Activated CD8-positive, alpha-beta memory T cell treated with anti-CD3 and anti-CD28 coated beads, Interleukin-2, amount 10 ng/mL, durations not matched to agents 7 days and 5 days (primary cell): ENCODE measurements around the gene MIP. TPM values are rescaled to one million over a fixed set of nuclear protein-coding genes. Genes with fewer than 3 reads are reported as not detected.
"Not testable (repeated sequence)": the region's sequence is repeated elsewhere in the genome, so short reads cannot be mapped to it uniquely, and the experiment has no call there.

ENCODE experiments used
- ATAC-seq: fragments of 150-1000 bp; cut with Tn5 transposase; one replicate; pipeline ENCODE4 v1.10.0; 2021; ENCODE audit warnings: moderate library complexity
- CTCF ChIA-PET: fragments of 350-600 bp; sonication (Branson Sonifier 250); formaldehyde crosslinking; loops from one replicate; lab custom pipeline; 2021; ENCODE audit warnings: antibody characterized with exemption; lab: Charles Lee
- DNase-seq: peaks from one replicate; pipeline ENCODE4 v3.0.0-alpha.2; 2020
- H3K27ac Mint-ChIP-seq: one replicate; pipeline ENCODE4 v1.8.0; 2021; ENCODE audit warnings: mild to moderate bottlenecking, mixed read lengths
- H3K27me3 Mint-ChIP-seq: one replicate; pipeline ENCODE4 v1.8.0; 2021; ENCODE audit warnings: mixed read lengths
- H3K36me3 Mint-ChIP-seq: one replicate; pipeline ENCODE4 v1.8.0; 2021; ENCODE audit warnings: mild to moderate bottlenecking, mixed read lengths
- H3K4me1 Mint-ChIP-seq: one replicate; pipeline ENCODE4 v1.8.0; 2021; ENCODE audit warnings: mixed read lengths
- H3K4me3 Mint-ChIP-seq: one replicate; pipeline ENCODE4 v1.8.0; 2021; ENCODE audit warnings: mild to moderate bottlenecking, moderate library complexity, mixed read lengths
- H3K9me3 Mint-ChIP-seq: one replicate; pipeline ENCODE4 v1.8.0; 2022; ENCODE audit warnings: low read depth, mixed read lengths
- total RNA-seq, 2 experiments: library from RNA; stranded (reverse); gene quantifications; one replicate each; pipeline ENCODE4 v1.2.3, GENCODE V29; 2021

Gene MIP
- total RNA-seq, 2 experiments from 2014 or later = not detected

DNA sequence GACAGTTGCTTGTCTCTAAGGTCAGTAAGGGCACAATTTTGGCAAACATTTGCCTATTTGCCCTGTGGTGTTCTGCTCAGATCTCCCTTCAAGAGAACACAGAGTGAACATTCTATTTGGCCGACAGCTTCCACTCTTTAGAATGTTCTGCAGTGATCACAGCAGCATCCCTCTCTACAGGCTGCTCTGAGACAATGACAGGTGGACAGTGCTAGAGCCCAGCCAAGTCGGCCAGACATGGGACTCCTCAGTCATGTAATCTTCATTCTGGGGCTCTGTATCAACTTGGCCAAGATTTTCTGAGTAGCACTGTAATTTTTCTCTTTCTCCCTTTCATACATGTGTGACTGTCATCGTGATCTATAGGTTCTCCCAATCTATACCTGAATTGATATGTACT lies 40.1 kb downstream of the MIP start:
- no peak overlapping the region for H3K27ac Mint-ChIP-seq
- CTCF ChIA-PET = interaction anchor here (0.7 kb wide), 1 partner anchor 267 kb away, joined by 3 read pairs; no protein-coding TSS in a partner anchor
- no peaks in the 10 kb centered on the region for H3K27me3 Mint-ChIP-seq
- ATAC-seq (no peak), DNase-seq (no peak)
- no peaks in the 10 kb centered on the region for H3K9me3 Mint-ChIP-seq
- H3K4me1 Mint-ChIP-seq = no peaks in the 10 kb centered on the region
- H3K4me3 Mint-ChIP-seq = no peak overlapping the region
- H3K36me3 Mint-ChIP-seq = peaks cover 21% of the 10 kb centered on the region

DNA sequence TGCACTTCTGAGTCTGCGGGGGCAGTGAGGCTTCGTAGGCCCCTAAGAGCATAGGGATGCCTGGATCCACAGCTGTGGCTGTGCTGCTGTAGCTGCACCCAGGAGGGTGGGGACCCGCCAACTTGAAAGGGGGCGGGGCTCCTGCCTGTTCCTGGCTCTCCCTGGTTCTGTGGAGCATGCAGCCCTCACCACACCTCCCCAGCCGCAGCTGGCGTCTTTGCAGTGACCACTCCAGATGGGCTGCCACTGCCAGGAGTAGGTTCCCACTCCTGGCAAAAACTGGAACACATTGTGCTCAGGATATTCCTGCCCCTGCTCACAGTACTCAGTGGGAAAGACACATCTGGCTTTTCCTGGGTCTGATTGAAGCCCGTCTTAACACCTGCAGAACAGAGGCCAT lies 41.1 kb downstream of the MIP start:
- Mint-ChIP-seq H3K4me1 (no peaks in the 10 kb centered on the region), H3K36me3 (peaks cover 17% of the 10 kb centered on the region), H3K4me3 (no peak overlapping the region), H3K27ac (no peak overlapping the region), H3K27me3 (no peaks in the 10 kb centered on the region), H3K9me3 (no peaks in the 10 kb centered on the region)
- ATAC-seq (no peak), DNase-seq (no peak)
- CTCF ChIA-PET = no interaction called here

- ATAC-seq (peak; percentile 12), DNase-seq (no peak)
- Mint-ChIP-seq H3K27ac (no peak overlapping the region), H3K4me1 (no peaks in the 10 kb centered on the region), H3K36me3 (peaks cover 11% of the 10 kb centered on the region), H3K9me3 (no peaks in the 10 kb centered on the region), H3K27me3 (no peaks in the 10 kb centered on the region), H3K4me3 (no peak overlapping the region)
- CTCF ChIA-PET = interaction anchor here (0.5 to 0.8 kb wide), 2 partner anchors 52 to 896 kb away, joined by 3 read pairs; partner anchors contain the start of gene STAT2
These were observed 42.4 kb downstream of the MIP start for GRCh38 chr12:56411781-56412639.

- Mint-ChIP-seq H3K27ac (no peak overlapping the region), H3K27me3 (no peaks in the 10 kb centered on the region), H3K4me3 (no peak overlapping the region), H3K4me1 (no peaks in the 10 kb centered on the region), H3K9me3 (no peaks in the 10 kb centered on the region), H3K36me3 (peaks cover 3% of the 10 kb centered on the region)
- CTCF ChIA-PET = interaction anchor here (0.7 kb wide), 1 partner anchor 160 kb away, joined by 3 read pairs; no protein-coding TSS in a partner anchor
- ATAC-seq (no peak), DNase-seq (no peak)
These were observed 43.7 kb downstream of the MIP start for GRCh38 chr12:56410768-56411167.

DNA sequence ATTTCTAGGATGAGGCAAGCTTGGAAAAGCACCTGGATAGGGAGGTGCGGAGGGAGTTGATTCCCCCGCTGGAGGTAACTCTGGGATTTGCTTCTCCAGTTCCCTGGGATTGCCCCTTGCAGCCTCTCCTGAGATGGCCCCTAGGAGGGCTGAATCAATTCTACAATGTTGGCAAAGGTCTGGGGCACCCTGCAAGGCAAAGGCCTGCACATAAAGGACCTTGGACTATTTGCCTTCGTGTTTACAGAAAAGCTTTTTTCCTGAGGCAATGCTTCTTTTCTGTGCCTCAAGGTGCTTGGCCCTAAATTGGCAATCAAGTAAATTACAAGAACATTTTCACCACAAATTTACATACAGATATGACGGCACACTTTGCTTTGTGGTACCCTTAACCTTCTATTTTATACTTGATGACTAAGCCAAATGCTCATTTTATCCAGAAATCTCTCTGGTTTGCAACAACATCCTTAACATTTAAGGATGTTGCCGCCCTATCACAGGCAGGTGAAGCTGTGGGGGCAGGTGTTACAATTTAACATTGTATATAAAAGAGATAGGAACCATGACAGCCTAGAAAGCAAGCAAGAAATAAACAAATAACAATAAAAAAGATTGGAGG lies 45.5 kb downstream of the MIP start:
- no peaks in the 10 kb centered on the region for H3K27me3 Mint-ChIP-seq
- no peaks in the 10 kb centered on the region for H3K9me3 Mint-ChIP-seq
- H3K36me3 Mint-ChIP-seq = no peaks in the 10 kb centered on the region
- no peak overlapping the region for H3K4me3 Mint-ChIP-seq
- DNase-seq (no peak), ATAC-seq (no peak)
- CTCF ChIA-PET = no interaction called here
- no peak overlapping the region for H3K27ac Mint-ChIP-seq
- H3K4me1 Mint-ChIP-seq = no peaks in the 10 kb centered on the region

- H3K27me3 Mint-ChIP-seq, H3K27ac Mint-ChIP-seq, H3K4me3 Mint-ChIP-seq, ATAC-seq, H3K9me3 Mint-ChIP-seq, DNase-seq, H3K36me3 Mint-ChIP-seq, H3K4me1 Mint-ChIP-seq, CTCF ChIA-PET: not testable (repeated sequence)
These were observed 50.2 kb downstream of the MIP start for GRCh38 chr12:56404227-56404626.

DNA sequence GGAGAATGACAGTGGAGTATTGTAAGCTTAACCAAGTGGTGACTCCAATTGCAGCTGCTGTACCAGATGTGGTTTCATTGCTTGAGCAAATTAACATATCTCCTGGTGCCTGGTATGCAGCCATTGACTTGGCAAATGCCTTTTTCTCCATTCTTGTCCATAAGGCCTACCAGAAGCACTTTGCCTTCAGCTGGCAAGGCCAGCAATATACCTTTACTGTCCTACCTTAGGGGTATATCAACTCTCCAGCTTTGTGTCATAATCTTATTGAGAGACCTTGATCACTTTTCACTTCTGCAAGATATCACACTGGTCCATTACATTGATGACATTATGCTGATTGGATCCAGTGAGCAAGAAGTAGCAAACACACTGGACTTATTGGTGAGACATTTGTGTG lies 52.8 kb downstream of the MIP start:
- H3K27me3 Mint-ChIP-seq, H3K9me3 Mint-ChIP-seq, H3K36me3 Mint-ChIP-seq, DNase-seq, H3K4me3 Mint-ChIP-seq, H3K27ac Mint-ChIP-seq, CTCF ChIA-PET, ATAC-seq, H3K4me1 Mint-ChIP-seq: not testable (repeated sequence)

DNA sequence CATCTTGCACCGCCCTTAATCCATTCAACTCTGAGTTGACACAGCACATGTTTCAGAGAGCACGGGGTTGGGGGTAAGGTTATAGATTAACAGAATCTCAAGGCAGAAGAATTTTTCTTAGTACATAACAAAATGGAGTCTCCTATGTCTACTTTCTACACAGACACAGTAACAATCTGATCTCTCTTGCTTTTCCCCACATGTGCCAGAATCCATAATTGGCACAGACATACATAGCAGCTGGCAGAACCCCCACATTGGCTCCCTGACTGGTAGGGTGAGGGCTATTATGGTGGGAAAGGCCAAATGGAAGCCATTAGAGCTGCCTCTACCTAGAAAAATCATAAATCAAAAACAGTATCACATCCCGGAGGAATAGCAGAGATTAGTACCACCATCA lies 53.3 kb downstream of the MIP start:
- H3K4me1 Mint-ChIP-seq, H3K36me3 Mint-ChIP-seq, DNase-seq, H3K27me3 Mint-ChIP-seq, H3K9me3 Mint-ChIP-seq, H3K27ac Mint-ChIP-seq, H3K4me3 Mint-ChIP-seq, CTCF ChIA-PET, ATAC-seq: not testable (repeated sequence)

Other genes starting within 250 kb of the MIP start
- gene RNF41, start 232.7 kb downstream of the MIP start, total RNA-seq = 10 to 100 TPM; 28.2 to 34.2 TPM
- gene NABP2, start 230.3 kb downstream of the MIP start, total RNA-seq = 10 to 100 TPM; 62.8 to 80.6 TPM
- under 1 TPM; 0.87 to 0.96 TPM for gene SLC39A5, start 224.6 kb downstream of the MIP start, total RNA-seq
- gene ANKRD52, start 196.3 kb downstream of the MIP start, total RNA-seq = 10 to 100 TPM; 66.9 to 68.3 TPM
- gene COQ10A, start 187.7 kb downstream of the MIP start, total RNA-seq = 10 to 100 TPM; 16.0 to 17.4 TPM
- gene CS, start 154.3 kb downstream of the MIP start, total RNA-seq = 100 to 1,000 TPM; 174 to 242 TPM
- 100 to 1,000 TPM; 110 to 161 TPM for gene CNPY2, start 138.7 kb downstream of the MIP start, total RNA-seq
- gene PAN2, start 120.7 kb downstream of the MIP start, total RNA-seq = 10 to 100 TPM; 48.7 to 72.5 TPM
- gene IL23A, start 115.8 kb downstream of the MIP start, total RNA-seq = 10 to 100 TPM in 1 of 2 experiments, 1 to 10 TPM in 1; 2.9 to 12.4 TPM
- gene STAT2, start 94.5 kb downstream of the MIP start, total RNA-seq = 100 to 1,000 TPM; 178 to 308 TPM
- gene APOF, start 91.8 kb downstream of the MIP start, total RNA-seq = not detected
- gene TIMELESS, start 5.2 kb downstream of the MIP start, total RNA-seq = 10 to 100 TPM; 64.1 to 65.8 TPM
- 1 to 10 TPM; 3.4 to 3.7 TPM for gene SPRYD4, start 13.9 kb upstream of the MIP start, total RNA-seq
- 1 to 10 TPM; 1.1 to 1.4 TPM for gene GLS2, start 33.5 kb upstream of the MIP start, total RNA-seq
- 1 to 10 TPM; 9.3 to 10.0 TPM for gene RBMS2, start 67.2 kb upstream of the MIP start, total RNA-seq
- gene BAZ2A, start 175.7 kb upstream of the MIP start, total RNA-seq = 100 to 1,000 TPM; 110 to 113 TPM
- 100 to 1,000 TPM; 583 to 726 TPM for gene ATP5F1B, start 191.3 kb upstream of the MIP start, total RNA-seq
- 100 to 1,000 TPM; 241 to 268 TPM for gene PTGES3, start 233.6 kb upstream of the MIP start, total RNA-seq